Vagina (tissue), 2 donors: ENCODE measurements around the gene TRIM68. TPM values are rescaled to one million over a fixed set of nuclear protein-coding genes. Genes with fewer than 3 reads are reported as not detected.
A peak's percentile ranks its signal among the peaks of the same experiment; 100 is the strongest.

Experiments used
- DNase-seq, 2 donors: peaks; one replicate each; pipeline ENCODE4 v3.0.0-alpha.2; 2017; ENCODE audit errors: extremely low spot score in 2 of 2
- H3K27ac ChIP-seq: fragments of 200-600 bp; sonication (generic); one replicate; pipeline ENCODE4 v1.5.1; 2019
- H3K27me3 ChIP-seq: fragments of 200-600 bp; sonication (generic); one replicate; pipeline ENCODE4 v1.5.1; 2019
- H3K36me3 ChIP-seq, 2 donors: fragments of 200-600 bp; sonication (generic); one replicate each; pipeline ENCODE4 v1.5.1; 2017 to 2019
- H3K4me1 ChIP-seq: fragments of 200-600 bp; sonication (generic); one replicate; pipeline ENCODE4 v1.5.1; 2019
- H3K4me3 ChIP-seq, 2 donors: fragments of 200-600 bp; sonication (generic); 1 replicate in 1 of 2; 2 replicates in 1 of 2; pipeline ENCODE4 v1.5.1; 2016 to 2019
- H3K9me3 ChIP-seq: fragments of 200-600 bp; sonication (generic); one replicate; pipeline ENCODE4 v1.5.1; 2019
- CTCF ChIP-seq, 3 experiments: fragments of 450-650 bp in 2 of 3; fragments of 200-600 bp in 1 of 3; sonication (generic) in 1 of 3; IDR thresholded peaks; one replicate each; pipeline ENCODE4 v1.5.1; 2017 to 2019; ENCODE audit warnings: antibody characterized with exemption in 3 of 3, mild to moderate bottlenecking in 2 of 3, moderate library complexity in 2 of 3
- POLR2A ChIP-seq, 2 donors: fragments of 450-650 bp; IDR thresholded peaks; one replicate each; pipeline ENCODE4 v1.6.1; 2017; ENCODE audit warnings: antibody characterized with exemption in 2 of 2, mild to moderate bottlenecking in 2 of 2, moderate library complexity in 2 of 2
- POLR2AphosphoS5 ChIP-seq, 2 donors: sonication (generic); formaldehyde crosslinking; IDR thresholded peaks; one replicate each; pipeline ENCODE4 v1.9.0; 2017; ENCODE audit warnings: antibody characterized with exemption in 2 of 2, mild to moderate bottlenecking in 2 of 2, low read depth in 1 of 2; ENCODE audit not compliant: insufficient read depth in 1 of 2
- intact Hi-C: fragments of 100-400 bp; cut with DNase I; formaldehyde crosslinking; loops from one replicate; pipeline ENCODE4 v1.15.1; 2023
- total RNA-seq: library from RNA; depleted of rRNA; stranded (reverse); fragments of >200 nt; gene quantifications from one replicate; pipeline ENCODE4 v1.2.3, GENCODE V29; 2016

The TRIM68 gene
- total RNA-seq, 1 donor from 2014 or later: 9.6 TPM

GRCh38 chr11:4610258-4610935, 2.4 kb upstream of the TRIM68 start:
- H3K4me3 ChIP-seq: peak overlapping the region in 1 of 2 donors; percentile 9
- no peaks in the 10 kb centered on the region for H3K36me3 ChIP-seq
- intact Hi-C loops: no loop called here
- DNase-seq: no peak
- no peak overlapping the region for H3K27ac ChIP-seq
- H3K27me3 ChIP-seq: no peaks in the 10 kb centered on the region
- no peak for TF ChIP-seq CTCF (IDR thresholded peaks at IDR 0.05)
- no peak for TF ChIP-seq POLR2AphosphoS5 (IDR thresholded peaks at IDR 0.05; ENCODE audit: insufficient read depth in 1 of 2, low read depth in 1 of 2)
- TF ChIP-seq POLR2A (IDR thresholded peaks at IDR 0.05): no peak
- no peaks in the 10 kb centered on the region for H3K9me3 ChIP-seq
- peaks cover 20% of the 10 kb centered on the region for H3K4me1 ChIP-seq

DNA sequence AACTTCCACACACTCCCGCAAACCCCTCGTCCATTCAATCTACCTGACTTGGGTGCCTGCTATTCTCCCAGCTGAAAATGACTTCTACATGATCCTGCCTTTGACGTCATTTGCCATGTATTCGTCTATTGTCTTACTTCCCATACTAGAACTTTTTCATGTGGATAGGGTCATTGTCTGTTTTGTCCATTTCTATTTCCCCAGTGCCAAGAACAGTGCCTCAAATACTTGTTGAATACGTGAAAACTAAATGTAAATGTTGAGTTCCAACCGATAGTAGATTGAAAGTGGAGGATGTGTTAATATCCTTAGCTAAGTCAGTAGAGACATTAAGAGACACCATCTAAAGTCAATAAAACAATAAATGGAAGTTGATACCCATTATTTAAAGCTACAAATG, 935 bp downstream of the TRIM68 start:
- intact Hi-C loops: no loop called here
- H3K27ac ChIP-seq: peak overlapping the region; percentile 80
- peak overlapping the region; percentile 65 to 73 for H3K4me3 ChIP-seq
- TF ChIP-seq CTCF (IDR thresholded peaks at IDR 0.05): no peak
- no peak for TF ChIP-seq POLR2A (IDR thresholded peaks at IDR 0.05)
- TF ChIP-seq POLR2AphosphoS5 (IDR thresholded peaks at IDR 0.05; ENCODE audit: insufficient read depth in 1 of 2, low read depth in 1 of 2): no peak
- H3K27me3 ChIP-seq: no peaks in the 10 kb centered on the region
- H3K9me3 ChIP-seq: no peaks in the 10 kb centered on the region
- no peak for DNase-seq
- peaks cover 0 to 28% of the 10 kb centered on the region in 2 donors for H3K36me3 ChIP-seq
- peaks cover 20% of the 10 kb centered on the region for H3K4me1 ChIP-seq

DNA sequence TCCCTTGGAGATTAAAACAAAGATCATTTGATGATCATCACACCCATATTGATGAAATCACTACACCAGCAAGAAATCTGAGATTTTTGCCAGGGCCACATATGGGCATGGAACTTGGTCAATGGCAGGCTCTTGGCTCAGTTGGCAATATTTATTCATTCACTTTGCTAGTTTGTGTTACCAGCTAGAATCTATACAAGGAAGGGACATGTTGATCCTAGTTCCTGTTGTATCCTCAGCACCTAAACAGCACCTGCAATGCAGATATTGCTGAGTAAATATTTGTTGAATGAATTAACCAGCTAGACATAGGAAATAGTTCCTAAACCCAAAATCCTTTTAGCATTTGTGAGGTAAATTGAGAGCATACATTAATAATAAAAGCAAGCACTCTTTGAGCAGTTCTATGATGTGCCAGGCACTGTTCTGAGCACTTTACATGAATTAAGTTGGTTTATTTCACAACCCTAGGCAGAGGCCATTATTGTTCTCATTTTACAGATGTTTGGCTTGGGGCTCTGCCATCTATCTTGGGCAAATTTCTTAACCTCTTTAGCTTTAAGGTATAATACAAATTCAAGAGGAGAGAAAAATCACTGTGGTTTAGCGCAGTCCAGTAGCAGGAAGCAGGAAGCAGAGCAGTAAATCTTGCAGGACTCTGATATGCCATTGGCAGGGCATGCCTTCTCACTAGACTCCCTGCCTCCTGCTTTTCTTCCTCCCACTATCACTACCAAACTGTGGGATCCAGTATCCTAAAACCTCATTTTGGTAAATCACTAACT, 1.6 kb downstream of the TRIM68 start:
- TF ChIP-seq POLR2A (IDR thresholded peaks at IDR 0.05) (no peak), POLR2AphosphoS5 (IDR thresholded peaks at IDR 0.05; ENCODE audit: insufficient read depth in 1 of 2, low read depth in 1 of 2) (no peak), CTCF (IDR thresholded peaks at IDR 0.05) (no peak)
- Histone ChIP-seq H3K4me3 (peak overlapping the region; percentile 65 to 73), H3K27me3 (no peaks in the 10 kb centered on the region), H3K36me3 (peaks cover 0 to 35% of the 10 kb centered on the region in 2 donors), H3K4me1 (peaks cover 20% of the 10 kb centered on the region), H3K9me3 (no peaks in the 10 kb centered on the region), H3K27ac (peak overlapping the region; percentile 80)
- no peak for DNase-seq
- intact Hi-C loops: no loop called here

GRCh38 chr11:4605057-4605456, 3.0 kb downstream of the TRIM68 start:
- H3K4me1 ChIP-seq: peaks cover 20% of the 10 kb centered on the region
- H3K9me3 ChIP-seq: no peaks in the 10 kb centered on the region
- intact Hi-C loops: no loop called here
- H3K27me3 ChIP-seq: no peaks in the 10 kb centered on the region
- H3K4me3 ChIP-seq: no peak overlapping the region
- no peak for DNase-seq
- H3K36me3 ChIP-seq: peaks cover 0 to 48% of the 10 kb centered on the region in 2 donors
- H3K27ac ChIP-seq: no peak overlapping the region
- TF ChIP-seq POLR2AphosphoS5 (IDR thresholded peaks at IDR 0.05; ENCODE audit: insufficient read depth in 1 of 2, low read depth in 1 of 2) (no peak), CTCF (IDR thresholded peaks at IDR 0.05) (no peak), POLR2A (IDR thresholded peaks at IDR 0.05) (no peak)

DNA sequence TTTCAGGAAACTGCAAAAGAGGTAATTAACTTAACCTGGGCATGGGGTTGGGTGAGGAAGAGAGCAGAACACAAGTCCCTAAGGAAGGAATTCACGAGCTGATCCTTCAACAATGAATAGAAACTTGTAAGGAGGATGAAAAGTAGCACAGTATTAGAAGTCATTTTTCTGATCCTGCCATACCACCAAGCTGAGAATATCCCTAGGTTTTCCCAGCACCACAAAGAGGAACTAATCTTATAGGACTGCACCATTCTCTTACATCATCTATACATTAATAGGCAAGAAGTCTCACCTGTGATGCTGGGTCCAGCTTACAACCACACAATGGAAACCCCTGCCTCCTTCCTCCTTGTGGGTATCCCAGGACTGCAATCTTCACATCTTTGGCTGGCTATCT, 14.3 kb downstream of the TRIM68 start, which contains the start of gene OR52I1:
Gene OR52I1, plus strand, starts transcription at position 301 of the 400 bp plus-strand sequence. Its CDS starts 0 bp downstream, at position 301.
- Histone ChIP-seq H3K27me3 (no peaks in the 10 kb centered on the region), H3K4me1 (no peaks in the 10 kb centered on the region), H3K36me3 (peaks cover 0 to 11% of the 10 kb centered on the region in 2 donors), H3K9me3 (no peaks in the 10 kb centered on the region), H3K4me3 (no peak within 1 kb of the TSS), H3K27ac (no peak within 1 kb of the TSS)
- TF ChIP-seq POLR2AphosphoS5 (IDR thresholded peaks at IDR 0.05; ENCODE audit: insufficient read depth in 1 of 2, low read depth in 1 of 2): no peak
- TF ChIP-seq CTCF (IDR thresholded peaks at IDR 0.05): no peak
- TF ChIP-seq POLR2A (IDR thresholded peaks at IDR 0.05): no peak
- intact Hi-C loops: no loop called here
- no peak for DNase-seq
